ENCODE results near the gene KRT78. TPM values are rescaled to one million over a fixed set of nuclear protein-coding genes. Genes with fewer than 3 reads are reported as not detected.

Gene KRT78
- total RNA-seq, 1 donor from 2014 or later, result not detected

GRCh38 chr12:52867152-52867551 lies 18.4 kb upstream of the KRT78 start:
- intact Hi-C loops (cut with DNase I), result no loop called here
- no peak for ATAC-seq
- peaks cover 24% of the 10 kb centered on the region for H3K4me1 ChIP-seq
- no peaks in the 10 kb centered on the region for H3K27me3 ChIP-seq
- TF ChIP-seq, protein P1, sequence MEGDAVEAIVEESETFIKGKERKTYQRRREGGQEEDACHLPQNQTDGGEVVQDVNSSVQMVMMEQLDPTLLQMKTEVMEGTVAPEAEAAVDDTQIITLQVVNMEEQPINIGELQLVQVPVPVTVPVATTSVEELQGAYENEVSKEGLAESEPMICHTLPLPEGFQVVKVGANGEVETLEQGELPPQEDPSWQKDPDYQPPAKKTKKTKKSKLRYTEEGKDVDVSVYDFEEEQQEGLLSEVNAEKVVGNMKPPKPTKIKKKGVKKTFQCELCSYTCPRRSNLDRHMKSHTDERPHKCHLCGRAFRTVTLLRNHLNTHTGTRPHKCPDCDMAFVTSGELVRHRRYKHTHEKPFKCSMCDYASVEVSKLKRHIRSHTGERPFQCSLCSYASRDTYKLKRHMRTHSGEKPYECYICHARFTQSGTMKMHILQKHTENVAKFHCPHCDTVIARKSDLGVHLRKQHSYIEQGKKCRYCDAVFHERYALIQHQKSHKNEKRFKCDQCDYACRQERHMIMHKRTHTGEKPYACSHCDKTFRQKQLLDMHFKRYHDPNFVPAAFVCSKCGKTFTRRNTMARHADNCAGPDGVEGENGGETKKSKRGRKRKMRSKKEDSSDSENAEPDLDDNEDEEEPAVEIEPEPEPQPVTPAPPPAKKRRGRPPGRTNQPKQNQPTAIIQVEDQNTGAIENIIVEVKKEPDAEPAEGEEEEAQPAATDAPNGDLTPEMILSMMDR (IDR thresholded peaks at IDR 0.05), result no peak
- no peak overlapping the region for H3K4me3 ChIP-seq
- H3K36me3 ChIP-seq, result no peaks in the 10 kb centered on the region
- DNase-seq, result no peak
- H3K9me3 ChIP-seq, result no peaks in the 10 kb centered on the region
- no peak overlapping the region for H3K27ac ChIP-seq

DNA sequence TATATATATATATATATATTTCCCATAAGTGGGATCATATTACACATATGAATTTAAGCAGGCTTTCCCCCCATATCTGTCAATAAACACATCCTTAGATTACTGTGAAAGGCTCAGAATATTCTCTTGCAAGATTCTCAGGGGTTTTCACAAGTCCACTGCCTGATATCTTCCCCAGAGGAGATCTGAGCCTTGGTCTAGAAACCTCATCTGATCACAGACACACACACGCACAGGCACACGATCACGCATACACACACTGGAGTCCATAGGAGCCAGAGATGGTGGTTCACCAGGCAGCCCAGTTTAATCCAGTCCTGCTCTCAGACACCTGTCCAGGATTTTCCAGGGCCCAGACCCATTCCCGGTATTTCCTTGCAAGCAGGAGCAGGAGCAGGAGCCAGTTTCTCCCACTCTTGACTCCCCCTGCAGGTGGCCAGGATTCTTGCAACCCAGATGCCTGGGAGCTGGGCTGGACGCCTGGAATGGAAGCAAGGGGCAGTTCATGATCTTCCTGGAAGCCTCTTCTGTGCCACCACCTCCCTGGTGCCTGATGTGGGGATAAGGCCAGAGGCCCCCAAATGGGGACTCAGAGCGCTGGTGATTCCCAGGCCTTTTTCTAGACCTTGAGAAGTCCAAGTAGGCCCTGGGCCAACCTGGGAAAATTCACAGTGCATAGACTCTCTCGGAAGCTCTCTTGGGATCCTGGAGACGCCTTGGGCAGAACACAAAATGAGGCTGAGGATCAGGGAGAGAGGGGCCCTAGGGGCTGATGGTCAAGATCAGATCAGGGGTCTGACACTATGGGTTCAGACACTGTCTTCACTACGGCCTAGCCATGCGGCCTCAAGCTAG lies 16.5 kb upstream of the KRT78 start:
- Histone ChIP-seq H3K27me3 (no peaks in the 10 kb centered on the region), H3K4me3 (no peak overlapping the region), H3K36me3 (no peaks in the 10 kb centered on the region), H3K9me3 (no peaks in the 10 kb centered on the region), H3K27ac (no peak overlapping the region), H3K4me1 (peaks cover 6% of the 10 kb centered on the region)
- DNase-seq, result peak; percentile 83
- intact Hi-C loops (cut with DNase I), result no loop called here
- ATAC-seq, result peak; percentile 82
- TF ChIP-seq, protein P1 (IDR thresholded peaks at IDR 0.05), result peak; percentile 83

DNA sequence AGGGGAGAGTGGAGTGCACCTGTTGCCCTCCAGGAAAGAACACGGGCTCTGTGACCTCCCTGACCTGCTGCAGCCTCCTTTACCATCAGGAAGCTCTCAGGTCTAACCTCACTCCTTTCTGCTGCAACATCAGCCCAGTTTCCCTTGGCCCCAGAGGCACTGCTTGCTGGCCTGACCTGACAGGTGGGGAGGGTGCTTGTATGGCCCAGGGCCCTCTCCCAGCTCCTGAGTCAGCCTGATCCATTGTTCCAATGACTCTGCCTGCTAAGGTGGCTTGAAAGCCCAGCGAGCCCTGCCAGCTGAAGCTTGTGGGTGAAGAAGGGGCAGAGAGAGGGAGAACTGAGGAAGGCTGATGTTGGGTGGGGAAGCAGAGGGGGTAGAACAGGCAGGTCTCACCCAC lies 13.2 kb upstream of the KRT78 start:
- ATAC-seq (no peak), DNase-seq (no peak)
- H3K9me3 ChIP-seq, result no peaks in the 10 kb centered on the region
- H3K4me3 ChIP-seq, result no peak overlapping the region
- no peak overlapping the region for H3K27ac ChIP-seq
- no peaks in the 10 kb centered on the region for H3K36me3 ChIP-seq
- no peaks in the 10 kb centered on the region for H3K27me3 ChIP-seq
- intact Hi-C loops (cut with DNase I), result no loop called here
- TF ChIP-seq, protein P1 (IDR thresholded peaks at IDR 0.05), result no peak
- H3K4me1 ChIP-seq, result no peaks in the 10 kb centered on the region

GRCh38 chr12:52861511-52861910 lies 12.7 kb upstream of the KRT78 start:
- Histone ChIP-seq H3K4me1 (no peaks in the 10 kb centered on the region), H3K27me3 (peaks cover 2% of the 10 kb centered on the region), H3K4me3 (no peak overlapping the region), H3K36me3 (no peaks in the 10 kb centered on the region), H3K27ac (no peak overlapping the region), H3K9me3 (no peaks in the 10 kb centered on the region)
- DNase-seq (no peak), ATAC-seq (no peak)
- TF ChIP-seq, protein P1 (IDR thresholded peaks at IDR 0.05), result no peak
- intact Hi-C loops (cut with DNase I), result no loop called here

DNA sequence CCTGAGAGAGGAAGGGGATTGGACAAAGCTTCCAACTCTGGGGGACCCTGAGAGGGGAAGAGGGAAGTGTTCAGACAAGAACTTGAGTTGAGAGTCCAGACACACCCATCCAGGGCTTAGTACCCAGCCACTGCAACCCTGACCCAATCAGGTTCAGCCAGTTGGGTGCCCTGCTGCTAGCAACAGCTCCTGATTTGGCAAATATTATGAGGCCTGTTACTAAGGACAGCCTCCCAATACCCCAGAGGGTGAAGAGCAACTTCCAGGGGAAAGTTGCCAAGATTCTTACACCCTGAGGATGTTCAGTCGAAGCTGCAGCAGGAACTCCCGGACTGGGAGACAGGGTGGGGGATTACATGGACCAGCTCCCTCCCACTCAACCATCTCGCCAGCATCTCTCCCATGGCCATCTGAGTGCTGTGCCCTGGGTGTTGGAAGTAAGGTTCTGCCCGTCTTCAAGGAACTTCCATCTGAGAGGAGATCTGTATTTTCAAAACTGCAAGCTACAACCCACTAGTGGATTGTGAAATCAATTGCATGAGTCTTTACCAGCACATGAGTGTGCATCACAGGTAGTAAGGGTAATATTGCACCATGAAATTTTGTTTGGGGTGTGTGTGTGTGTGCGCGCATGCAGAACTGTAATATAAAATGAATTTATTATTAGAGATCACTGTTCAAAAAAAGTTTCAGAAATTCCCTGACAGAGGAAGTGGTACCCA lies 11.5 kb upstream of the KRT78 start:
- no peak for DNase-seq
- intact Hi-C loops (cut with DNase I), result no loop called here

More for the DNA sequence above, 11.5 kb upstream of the KRT78 start:
- Histone ChIP-seq H3K27me3 (peaks cover 3% of the 10 kb centered on the region), H3K4me1 (no peaks in the 10 kb centered on the region), H3K9me3 (no peaks in the 10 kb centered on the region), H3K27ac (no peak overlapping the region), H3K4me3 (no peak overlapping the region), H3K36me3 (no peaks in the 10 kb centered on the region)
- TF ChIP-seq, protein P1 (IDR thresholded peaks at IDR 0.05), result no peak
- peak; percentile 88 for ATAC-seq
